ENCODE data around the gene FGF3.

FGF3 gene

DNA sequence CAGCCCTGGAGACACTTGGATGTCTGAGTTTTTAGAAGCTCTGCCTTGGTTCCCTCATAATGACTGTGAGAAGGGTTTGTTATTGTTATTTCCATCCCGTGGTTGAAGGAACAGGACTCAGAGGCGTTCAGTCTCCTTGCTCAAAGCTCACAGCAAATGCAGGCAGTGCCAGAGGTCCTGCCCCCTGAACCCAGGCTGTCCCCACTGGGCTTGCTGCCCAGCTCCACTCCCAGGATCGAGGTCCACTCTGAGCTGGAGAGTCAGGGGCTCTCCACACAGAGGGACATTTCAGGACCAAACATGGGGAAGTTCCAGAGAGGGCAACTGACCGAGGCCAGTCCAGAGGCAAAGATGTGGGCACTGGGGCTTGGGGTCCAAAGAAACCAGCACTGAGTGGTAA, 58.9 kb downstream of the FGF3 start:
- no peak for DNase-seq
